Measurements from ENCODE around the gene POLD3.

The POLD3 gene

GRCh38 chr11:74675761-74676160, 83.4 kb downstream of the POLD3 start:
- no peak for DNase-seq (ENCODE audit: low read depth)
- no peak overlapping the region for H3K4me3 ChIP-seq (ENCODE audit: low read depth, low read length)
- no peak for TF ChIP-seq POLR2A (IDR thresholded peaks at IDR 0.05; ENCODE audit: extremely low read depth, insufficient read length)
- TF ChIP-seq MYC (IDR thresholded peaks at IDR 0.05; ENCODE audit: low read depth, low read length), result no peak

- TF ChIP-seq CTCF (IDR thresholded peaks at IDR 0.05; ENCODE audit: low read depth, low read length) (no peak), POLR2A (IDR thresholded peaks at IDR 0.05; ENCODE audit: extremely low read depth, insufficient read length) (no peak), MYC (IDR thresholded peaks at IDR 0.05; ENCODE audit: low read depth, low read length) (no peak), MAX (IDR thresholded peaks at IDR 0.05; ENCODE audit: low read depth, low read length) (no peak)
- no peak overlapping the region for H3K4me3 ChIP-seq (ENCODE audit: low read depth, low read length)
- no peak for DNase-seq (ENCODE audit: low read depth)
These were observed 84.2 kb downstream of the POLD3 start for GRCh38 chr11:74676596-74676995.

GRCh38 chr11:74677131-74677530, 84.7 kb downstream of the POLD3 start:
- no peak for DNase-seq (ENCODE audit: low read depth)
- no peak overlapping the region for H3K4me3 ChIP-seq (ENCODE audit: low read depth, low read length)
- no peak for TF ChIP-seq MAX (IDR thresholded peaks at IDR 0.05; ENCODE audit: low read depth, low read length)

- no peak for DNase-seq (ENCODE audit: low read depth)
- TF ChIP-seq CTCF (IDR thresholded peaks at IDR 0.05; ENCODE audit: low read depth, low read length), result no peak
- no peak for TF ChIP-seq MYC (IDR thresholded peaks at IDR 0.05; ENCODE audit: low read depth, low read length)
- no peak for TF ChIP-seq MAX (IDR thresholded peaks at IDR 0.05; ENCODE audit: low read depth, low read length)
- no peak for TF ChIP-seq POLR2A (IDR thresholded peaks at IDR 0.05; ENCODE audit: extremely low read depth, insufficient read length)
- no peak overlapping the region for H3K4me3 ChIP-seq (ENCODE audit: low read depth, low read length)
These were observed 85.7 kb downstream of the POLD3 start for GRCh38 chr11:74678041-74678440.

GRCh38 chr11:74678591-74679512, 86.5 kb downstream of the POLD3 start:
- no peak overlapping the region for H3K4me3 ChIP-seq (ENCODE audit: low read depth, low read length)
- TF ChIP-seq MYC (IDR thresholded peaks at IDR 0.05; ENCODE audit: low read depth, low read length), result no peak
- no peak for TF ChIP-seq POLR2A (IDR thresholded peaks at IDR 0.05; ENCODE audit: extremely low read depth, insufficient read length)
- no peak for TF ChIP-seq CTCF (IDR thresholded peaks at IDR 0.05; ENCODE audit: low read depth, low read length)
- no peak for TF ChIP-seq MAX (IDR thresholded peaks at IDR 0.05; ENCODE audit: low read depth, low read length)
- no peak for DNase-seq (ENCODE audit: low read depth)

GRCh38 chr11:74679513-74679865, 87.1 kb downstream of the POLD3 start:
- TF ChIP-seq CTCF (IDR thresholded peaks at IDR 0.05; ENCODE audit: low read depth, low read length) (no peak), MYC (IDR thresholded peaks at IDR 0.05; ENCODE audit: low read depth, low read length) (no peak), POLR2A (IDR thresholded peaks at IDR 0.05; ENCODE audit: extremely low read depth, insufficient read length) (no peak), MAX (IDR thresholded peaks at IDR 0.05; ENCODE audit: low read depth, low read length) (no peak)
- DNase-seq (ENCODE audit: low read depth), result no peak

More at GRCh38 chr11:74679513-74679865, 87.1 kb downstream of the POLD3 start:
- no peak overlapping the region for H3K4me3 ChIP-seq (ENCODE audit: low read depth, low read length)

Data from NB4 (cell line).